Cardiac septum (tissue), 1 donor: ENCODE results near the gene TIAL1. TPM values are rescaled to one million over a fixed set of nuclear protein-coding genes. Genes with fewer than 3 reads are reported as not detected.
"Not testable (repeated sequence)": the region's sequence is repeated elsewhere in the genome, so short reads cannot be mapped to it uniquely, and the experiment has no call there.

Source experiments
- DNase-seq: peaks from one replicate; pipeline ENCODE4 v3.0.0-alpha.2; 2020; ENCODE audit warnings: low spot score
- intact Hi-C: fragments of 100-400 bp; cut with DNase I; formaldehyde crosslinking; loops from one replicate; pipeline ENCODE4 v1.14.0; 2022
- total RNA-seq: library from RNA; stranded (reverse); fragmentation: NEBNext Ultra II Directional; extraction: Animal tissue kit (Norgen Biotek cat#: 25700); gene quantifications from one replicate; pipeline ENCODE4 v1.2.1, GENCODE V29; 2021
- donor health status: DM: no; HTN: no; CAD: no.

The TIAL1 gene
- total RNA-seq, 1 donor from 2014 or later = 75.0 TPM

GRCh38 chr10:119538632-119539358 is 58.0 kb downstream of the TIAL1 start:
- DNase-seq = no peak
- intact Hi-C loops = no loop called here

DNA sequence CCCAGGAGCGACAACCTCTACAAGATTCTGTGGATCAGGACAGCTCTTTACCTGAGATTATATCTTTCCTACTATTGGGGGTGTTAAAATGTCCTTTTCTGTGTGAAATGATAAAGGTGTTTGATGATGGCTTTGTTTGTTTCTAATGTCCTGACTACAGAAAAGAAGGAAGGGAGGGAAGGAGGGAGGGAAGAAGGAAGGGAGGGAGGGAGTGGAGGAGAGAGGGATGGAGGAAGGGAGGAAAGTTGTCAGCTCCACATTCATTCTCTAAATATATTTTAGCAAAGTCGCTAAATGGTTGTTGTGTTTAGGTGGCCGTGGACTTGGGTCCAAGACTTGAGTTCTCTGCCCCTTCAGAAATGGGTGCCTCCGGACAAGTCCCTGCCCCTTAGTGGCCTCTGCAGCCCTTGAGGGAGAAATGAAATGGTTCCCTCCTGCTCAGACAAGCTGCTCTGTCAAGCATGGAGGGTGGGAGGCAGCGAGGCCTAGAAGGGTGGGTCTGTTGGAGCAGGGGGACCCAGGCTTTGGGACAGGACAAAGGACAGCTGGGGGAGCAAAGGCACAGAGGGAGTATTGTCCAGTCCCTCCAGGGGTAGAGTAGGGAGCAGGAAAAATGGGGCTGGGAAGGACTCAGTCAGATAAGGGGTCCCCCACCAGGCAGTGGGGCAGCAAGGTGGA is 58.7 kb downstream of the TIAL1 start:
- DNase-seq = no peak
- intact Hi-C loops = no loop called here

DNA sequence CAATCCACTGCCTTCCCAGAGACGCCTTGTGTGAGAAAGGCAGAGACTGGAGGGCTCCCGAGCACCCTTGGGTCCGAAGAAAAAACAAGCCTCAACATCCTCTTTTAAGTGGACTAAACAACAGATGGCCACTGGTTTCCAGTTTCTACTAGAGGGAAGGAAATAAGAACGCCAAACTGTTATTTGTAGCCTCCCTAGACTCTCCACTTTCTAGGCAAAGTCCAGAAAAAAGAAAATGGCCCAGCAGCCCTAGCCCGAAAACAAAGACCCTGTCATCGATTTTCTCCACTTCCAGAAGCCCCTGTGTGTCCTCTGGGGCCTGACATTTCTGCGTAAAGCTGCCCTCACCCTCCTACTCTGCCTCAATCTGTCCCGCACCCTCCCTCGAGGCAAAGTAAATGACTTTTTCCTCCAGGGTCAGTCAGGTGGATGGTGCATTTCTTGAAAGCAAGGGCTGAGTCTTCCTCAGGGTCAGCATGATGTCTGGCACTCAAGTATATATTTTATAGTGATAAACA is 60.2 kb downstream of the TIAL1 start:
- intact Hi-C loops = no loop called here
- DNase-seq = no peak

GRCh38 chr10:119535837-119536507 is 60.8 kb downstream of the TIAL1 start:
- no peak for DNase-seq
- intact Hi-C loops = no loop called here

DNA sequence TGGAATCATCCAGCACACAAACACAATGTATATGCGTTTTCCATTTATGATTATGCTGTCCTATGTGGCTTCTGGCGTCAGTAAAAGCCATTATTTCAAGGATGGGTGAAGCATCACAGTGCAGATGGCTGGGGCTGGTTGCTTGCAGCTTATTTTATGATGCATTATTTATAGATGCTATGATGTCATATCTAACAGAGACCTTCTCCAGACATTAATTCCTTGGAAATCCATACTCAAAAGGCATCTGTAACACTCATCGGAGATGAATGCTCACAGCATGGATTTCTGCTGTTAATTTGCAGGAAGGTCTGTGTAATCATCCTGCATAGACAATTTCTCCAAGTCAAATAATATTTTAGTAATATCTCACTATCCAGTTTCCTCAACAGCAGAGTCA is 61.5 kb downstream of the TIAL1 start:
- no peak for DNase-seq
- intact Hi-C loops = no loop called here

DNA sequence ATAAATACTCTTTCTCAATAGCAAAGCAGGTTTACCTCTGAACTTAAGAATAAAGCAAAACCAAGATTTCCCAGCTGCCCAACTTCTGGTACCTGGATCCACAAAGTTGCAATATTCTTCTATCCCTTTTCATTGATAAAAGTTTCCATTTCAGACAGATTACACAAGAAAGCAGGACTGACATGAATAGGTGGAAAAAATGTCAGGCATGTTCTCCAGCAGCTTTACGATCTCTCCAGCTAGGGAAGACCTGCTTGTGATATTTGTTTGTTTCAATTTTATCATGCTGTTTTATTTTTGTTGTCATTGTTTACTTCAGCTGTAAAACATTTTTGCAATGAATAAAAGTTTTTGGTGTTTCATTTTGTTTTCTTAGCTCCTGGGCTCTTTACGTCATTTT is 63.3 kb downstream of the TIAL1 start:
- no peak for DNase-seq
- intact Hi-C loops = no loop called here

DNA sequence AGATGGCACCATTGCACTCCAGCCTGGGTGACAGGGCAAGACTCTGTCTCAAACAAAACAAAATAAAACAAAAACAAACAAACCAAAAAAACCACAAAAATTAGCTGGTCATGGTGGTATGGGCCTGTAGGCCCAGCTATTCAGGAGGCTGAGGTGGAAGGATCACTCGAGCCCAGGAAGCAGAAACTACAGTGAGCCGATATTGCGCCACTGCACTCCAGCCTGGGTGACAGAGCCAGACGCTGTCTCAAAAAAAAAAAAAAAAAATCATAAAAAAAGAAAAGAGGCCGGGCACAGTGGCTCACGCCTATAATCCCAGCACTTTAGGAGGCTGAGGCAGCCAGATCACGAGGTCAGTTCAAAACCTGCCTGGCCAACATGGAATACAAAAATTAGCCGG is 64.0 kb downstream of the TIAL1 start:
- DNase-seq, intact Hi-C loops: not testable (repeated sequence)

GRCh38 chr10:119532251-119532650 is 64.5 kb downstream of the TIAL1 start:
- DNase-seq, intact Hi-C loops: not testable (repeated sequence)

DNA sequence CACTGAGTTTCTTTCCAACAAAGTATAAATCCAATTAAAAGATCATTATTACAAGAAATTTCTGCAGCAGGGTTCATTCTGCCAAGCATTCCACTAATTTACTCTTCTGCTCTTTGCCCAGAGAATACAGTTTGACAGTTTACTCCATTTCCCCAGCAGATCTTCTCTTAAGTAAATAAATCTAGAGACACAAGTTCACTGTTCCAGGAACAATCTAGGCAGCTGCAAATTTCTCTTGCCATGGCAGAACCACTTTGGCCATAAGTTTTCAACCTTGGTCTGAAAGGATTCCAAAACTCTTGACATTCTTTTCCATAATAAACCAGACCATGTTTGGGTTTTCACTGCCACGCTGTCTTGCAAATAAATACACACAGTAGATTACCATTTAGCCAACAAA is 65.7 kb downstream of the TIAL1 start:
- DNase-seq = no peak

DNA sequence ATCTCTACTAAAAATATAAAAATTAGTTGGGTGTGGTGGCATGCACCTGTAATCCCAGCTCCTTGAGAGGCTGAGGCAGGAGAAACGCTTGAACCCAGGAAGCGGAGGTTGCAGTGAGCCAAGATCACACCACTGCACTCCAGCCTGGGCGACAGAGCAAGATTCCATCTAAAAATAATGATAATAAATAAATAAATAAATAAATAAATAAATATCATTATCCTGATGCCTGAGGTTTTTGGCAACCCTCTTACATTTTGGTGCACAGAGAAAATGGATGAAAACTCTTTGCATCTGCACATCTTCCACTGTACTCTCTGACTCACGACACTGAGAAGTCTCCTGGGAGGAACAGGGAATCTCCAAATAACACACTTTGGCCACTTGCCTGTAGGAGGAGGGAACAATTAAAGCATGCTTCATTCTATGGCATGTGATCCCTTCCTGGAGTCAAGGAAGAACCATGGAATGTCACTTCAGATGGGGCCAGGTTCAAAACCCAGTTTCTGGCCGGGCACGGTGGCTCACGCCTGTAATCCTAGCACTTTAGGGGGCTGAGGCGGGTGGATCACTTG is 68.0 kb downstream of the TIAL1 start:
- intact Hi-C loops, DNase-seq: not testable (repeated sequence)

More for the DNA sequence above, 65.7 kb downstream of the TIAL1 start:
- intact Hi-C loops = no loop called here

- intact Hi-C loops = no loop called here
Measured at GRCh38 chr10:119526621-119527592, 69.9 kb downstream of the TIAL1 start.

GRCh38 chr10:119526149-119526548 is 70.6 kb downstream of the TIAL1 start:
- DNase-seq = no peak
- intact Hi-C loops = no loop called here

More at GRCh38 chr10:119526621-119527592, 69.9 kb downstream of the TIAL1 start:
- peak; percentile 67 for DNase-seq

GRCh38 chr10:119525116-119525515 is 71.6 kb downstream of the TIAL1 start:
- DNase-seq = peak; percentile 39
- intact Hi-C loops = no loop called here

DNA sequence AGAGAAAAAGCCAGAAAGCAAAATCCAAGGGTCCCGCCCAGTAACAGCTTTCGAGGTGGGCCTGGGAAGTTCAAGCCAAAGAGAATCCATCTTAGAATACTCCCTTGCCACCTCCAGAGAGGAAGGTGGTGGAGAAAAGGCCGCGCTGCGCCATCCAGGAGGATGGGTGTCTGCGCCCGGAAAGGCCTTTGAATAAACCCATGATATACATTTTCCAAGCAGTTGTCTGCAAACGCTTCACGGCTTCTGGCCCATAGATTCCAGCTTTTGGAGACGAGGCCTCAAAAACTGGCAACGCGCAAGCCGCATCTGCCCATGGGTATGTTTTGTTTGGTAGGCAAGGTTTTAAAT is 72.1 kb downstream of the TIAL1 start:
- intact Hi-C loops = no loop called here
- DNase-seq = peak; percentile 19

DNA sequence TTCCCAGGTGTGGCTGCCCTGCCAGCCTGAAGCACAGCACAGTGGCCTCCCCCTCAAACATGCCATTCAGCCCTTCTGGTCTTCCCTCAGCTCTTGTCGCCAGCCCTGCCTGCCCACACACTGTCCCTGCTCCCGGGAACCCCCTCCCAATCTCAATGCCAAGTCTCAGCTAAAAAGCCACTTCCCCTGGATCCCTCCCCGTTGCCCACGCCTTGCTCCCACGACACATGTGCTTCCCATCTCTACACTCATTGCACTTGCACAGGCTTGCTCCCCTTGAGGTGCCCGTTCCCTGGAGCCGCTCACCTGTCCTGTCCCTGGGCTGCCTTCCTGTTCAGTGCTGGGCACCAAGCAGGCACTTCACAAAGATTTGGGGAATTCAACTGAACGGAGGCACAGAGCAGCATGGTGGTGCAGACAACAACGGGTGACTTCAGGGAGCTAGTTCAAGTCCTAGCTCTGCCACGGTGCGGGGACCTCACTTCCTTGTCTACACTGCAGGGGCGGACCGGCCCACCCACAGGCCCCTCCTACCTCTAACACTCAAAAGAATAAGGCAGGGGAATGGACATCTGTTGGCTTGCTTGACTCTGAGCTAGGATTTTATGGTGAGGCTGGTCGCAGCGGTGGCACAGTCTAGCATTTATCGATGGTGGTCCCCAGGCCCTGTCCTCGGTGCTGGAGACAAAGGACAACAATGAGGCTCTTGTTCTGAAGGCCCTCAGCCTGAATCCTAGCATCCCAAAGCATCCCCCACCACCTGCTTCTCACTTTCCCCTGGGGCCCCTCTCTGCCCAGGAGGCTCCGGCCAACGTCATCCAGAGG is 72.7 kb downstream of the TIAL1 start:
- intact Hi-C loops = no loop called here
- DNase-seq = no peak
